ENCODE results near the gene ACTL7A. TPM values are rescaled to one million over a fixed set of nuclear protein-coding genes. Genes with fewer than 3 reads are reported as not detected.

ACTL7A gene
- total RNA-seq, 1 donor from 2014 or later, result not detected

Other genes with a start within 250 kb of the ACTL7A start
- not detected for gene ACTL7B, start 6.3 kb upstream of the ACTL7A start, total RNA-seq
- 14.1 TPM for gene ELP1, start 71.9 kb downstream of the ACTL7A start, total RNA-seq
- gene ABITRAM, start 72.1 kb downstream of the ACTL7A start, total RNA-seq, result 15.0 TPM
- gene CTNNAL1, start 151.2 kb downstream of the ACTL7A start, total RNA-seq, result 8.8 TPM

All from esophagus mucosa (tissue), 1 donor.